GM18517 (cell line): Measurements from ENCODE around the gene ITIH5.
A peak's percentile ranks its signal among the peaks of the same experiment; 100 is the strongest.

Experiments
- ATAC-seq: cut with Tn5 transposase; IDR thresholded peaks from one replicate; pipeline ENCODE4 v1.9.1; 2021; ENCODE audit warnings: mild to moderate bottlenecking, moderate library complexity; ENCODE audit not compliant: unreplicated experiment

Gene ITIH5

DNA sequence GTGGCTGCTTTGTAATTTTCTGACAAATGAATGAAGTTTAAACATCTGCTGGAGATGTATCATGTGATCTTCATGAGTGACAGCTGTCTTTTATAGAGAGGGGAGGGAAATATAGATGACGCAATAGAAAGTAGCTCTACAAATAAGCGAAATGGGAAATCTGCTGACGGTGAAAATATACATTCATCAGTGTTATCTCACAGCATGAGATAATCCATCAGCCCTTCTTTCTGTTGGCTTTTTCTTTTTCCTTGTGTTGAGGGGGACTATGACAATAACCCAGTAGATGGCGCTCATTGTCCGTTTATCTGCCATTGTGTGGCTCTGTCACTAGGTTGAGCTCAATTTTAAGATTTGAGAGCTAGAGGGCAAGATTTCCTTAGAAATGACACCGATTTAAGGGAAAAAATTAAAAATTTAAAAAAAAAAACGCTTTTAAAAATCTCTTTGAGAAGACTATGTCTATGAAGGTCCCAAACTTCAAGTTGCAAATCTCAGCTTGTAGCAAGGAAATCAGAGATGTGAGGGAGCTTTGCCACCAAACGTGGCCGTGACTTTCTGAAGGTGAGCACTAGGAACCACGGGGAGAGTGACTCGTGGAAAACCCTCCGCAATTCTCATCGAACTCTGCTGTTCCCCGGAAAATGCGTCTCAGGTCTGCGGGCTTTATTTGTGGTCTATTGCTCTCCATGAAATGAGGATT is 141.3 kb downstream of the ITIH5 start:
- peak; percentile 85 for ATAC-seq

DNA sequence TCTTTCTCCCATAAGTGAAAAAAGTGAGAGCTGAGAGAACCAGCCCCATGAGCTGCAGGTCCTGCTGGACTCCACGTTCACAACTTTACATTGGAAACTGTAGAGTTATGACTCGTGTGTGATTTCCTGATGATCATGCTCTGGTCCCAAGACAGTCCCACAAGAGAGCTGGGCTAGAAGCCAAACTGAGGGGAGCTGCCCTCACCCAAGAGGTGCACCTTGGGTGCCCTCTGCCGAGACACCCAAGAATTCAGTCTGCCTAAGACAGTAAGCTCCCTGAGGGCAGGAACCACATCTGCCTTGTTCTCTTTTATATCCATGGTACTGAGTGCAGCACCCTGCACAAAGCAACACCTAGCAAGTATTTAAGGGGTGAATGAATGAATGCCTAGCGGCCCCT is 143.1 kb downstream of the ITIH5 start:
- ATAC-seq: no peak

DNA sequence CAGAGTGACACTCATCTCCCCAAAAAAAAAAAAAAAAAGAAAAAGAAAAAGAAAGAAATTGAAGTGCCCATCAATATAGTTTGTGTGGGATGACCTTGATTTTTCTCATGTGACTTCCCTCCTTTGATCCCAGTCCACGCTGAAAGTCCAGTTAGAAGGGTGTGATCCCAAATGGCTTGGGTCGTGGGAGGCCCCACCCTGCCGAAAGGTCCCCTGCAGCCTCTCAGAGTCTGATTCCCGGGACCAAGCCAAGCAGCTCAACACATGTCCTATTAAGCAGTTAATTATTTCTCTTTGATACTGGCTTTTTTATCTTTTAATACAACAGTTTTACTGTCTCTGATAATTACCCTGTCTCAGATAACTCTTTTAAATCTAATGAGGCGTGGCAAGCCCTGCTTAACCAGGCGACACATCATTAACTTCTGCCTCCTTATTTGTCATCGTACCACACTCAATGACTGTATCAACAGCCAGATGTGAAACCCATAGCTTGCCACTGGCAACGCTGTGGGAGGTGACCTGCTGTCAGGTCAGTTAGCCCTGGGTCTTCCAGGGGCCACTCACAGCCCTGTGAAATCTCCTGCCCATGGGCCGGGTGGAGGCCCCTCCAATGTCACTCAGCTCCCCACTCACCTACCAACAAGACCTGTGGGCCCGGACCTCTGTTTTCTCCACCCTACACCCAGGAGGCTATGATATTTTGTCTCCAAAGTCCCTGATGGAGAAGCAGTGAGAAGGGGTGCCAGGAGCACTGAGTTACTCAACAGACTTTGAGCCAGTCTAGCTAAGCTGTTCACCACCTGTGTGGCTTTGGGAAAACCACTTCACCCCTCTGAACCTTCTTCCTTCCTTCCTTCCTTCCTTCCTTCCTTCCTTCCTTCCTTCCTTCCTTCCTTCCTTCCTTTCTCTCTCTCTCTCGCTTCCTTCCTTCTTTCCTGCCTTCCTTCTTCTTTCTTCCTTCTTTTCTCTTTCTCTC is 146.0 kb downstream of the ITIH5 start:
- ATAC-seq: peak; percentile 68

DNA sequence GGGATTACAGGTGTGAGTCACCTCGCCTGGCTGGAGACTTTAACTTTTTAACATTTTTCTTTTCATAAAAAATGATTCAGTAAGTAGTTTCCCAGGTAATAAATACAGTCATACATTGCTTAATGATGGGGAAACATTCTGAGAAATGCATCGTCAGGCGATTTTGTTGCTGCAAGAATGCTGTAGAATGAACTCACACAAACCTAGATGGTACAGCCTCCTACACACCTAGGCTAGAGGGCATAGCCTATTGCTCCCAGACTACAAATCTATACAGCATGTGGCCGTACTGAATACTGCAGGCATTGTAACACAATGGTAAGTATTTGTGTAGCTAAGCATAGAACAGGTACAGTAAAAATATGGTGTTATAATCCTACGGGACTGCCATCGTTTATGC is 147.4 kb downstream of the ITIH5 start:
- ATAC-seq: no peak

DNA sequence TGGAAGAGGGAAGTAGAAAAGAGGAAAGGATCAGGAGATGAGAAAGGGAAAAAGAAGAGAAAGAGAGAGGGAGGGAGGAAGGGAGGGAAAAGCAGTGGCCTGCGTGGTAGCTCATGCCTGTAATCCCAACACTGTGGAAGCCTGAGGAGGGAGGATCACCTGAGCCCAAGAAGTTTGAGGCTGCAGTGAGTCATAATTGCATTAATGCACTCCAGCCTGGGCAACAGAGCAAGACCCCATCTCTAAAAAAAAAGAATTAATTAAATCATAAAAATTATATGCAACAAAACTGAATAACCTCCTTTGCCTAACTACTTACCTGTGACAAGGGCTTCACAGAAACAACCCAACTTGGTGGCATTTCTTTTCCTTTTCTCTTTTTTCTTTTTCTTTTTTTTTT is 148.1 kb downstream of the ITIH5 start:
- no peak for ATAC-seq

DNA sequence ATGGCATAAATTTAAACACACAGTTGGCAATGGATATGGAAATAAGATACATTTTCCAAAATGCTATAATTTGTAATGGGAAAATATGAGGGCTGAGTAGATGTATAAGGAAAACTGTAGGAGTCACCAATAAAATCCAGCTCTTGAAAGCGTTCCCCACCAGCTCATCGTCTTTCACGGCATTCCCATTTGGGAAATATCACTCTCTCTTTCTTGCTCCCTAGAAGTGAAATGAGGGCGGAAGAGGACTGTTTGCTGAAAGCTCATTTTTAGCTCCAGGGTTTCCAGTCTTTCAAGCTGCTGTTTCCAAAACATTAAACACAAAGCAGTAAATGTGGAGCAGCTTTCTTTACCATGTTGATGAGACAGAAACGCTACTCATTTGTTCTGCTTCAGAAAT is 151.3 kb downstream of the ITIH5 start:
- ATAC-seq: no peak

DNA sequence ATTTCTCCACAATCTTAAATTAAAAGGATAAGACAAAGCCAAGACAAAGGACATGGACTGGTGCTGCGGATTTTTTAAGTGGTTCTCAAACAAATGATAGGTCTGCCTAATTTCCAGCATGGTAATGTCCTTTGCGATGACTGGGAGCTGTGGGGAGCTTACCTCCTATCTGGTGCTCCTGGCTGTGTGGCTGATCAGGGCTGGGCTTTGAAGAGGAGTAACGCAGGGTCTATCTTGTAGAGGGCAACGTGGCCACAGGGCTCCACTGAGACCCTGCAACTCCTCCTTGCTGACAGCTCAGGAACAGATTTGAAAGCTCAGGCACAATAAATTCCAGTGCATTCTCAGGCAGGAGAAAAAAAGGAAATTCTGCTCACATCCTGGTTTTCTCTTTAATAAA is 152.8 kb downstream of the ITIH5 start:
- ATAC-seq: no peak

DNA sequence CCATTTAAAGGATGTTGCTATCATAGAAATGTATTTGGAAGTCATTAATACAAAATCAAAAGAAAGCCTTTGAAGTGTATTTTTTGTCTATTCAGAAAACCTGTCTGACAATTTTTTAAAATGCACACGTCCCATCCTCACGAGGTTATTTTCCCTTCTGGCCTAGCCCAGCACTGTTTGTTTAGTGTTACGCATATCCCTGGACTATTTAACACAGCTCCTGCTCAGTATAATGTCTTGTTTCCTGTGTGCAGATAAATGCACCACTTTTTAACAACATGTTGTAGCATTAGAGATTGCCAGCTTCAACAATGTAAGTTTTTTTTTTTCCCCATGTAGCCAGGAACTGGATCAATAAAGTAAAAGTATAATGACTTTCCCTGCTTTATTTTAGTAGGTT is 153.3 kb downstream of the ITIH5 start:
- no peak for ATAC-seq

DNA sequence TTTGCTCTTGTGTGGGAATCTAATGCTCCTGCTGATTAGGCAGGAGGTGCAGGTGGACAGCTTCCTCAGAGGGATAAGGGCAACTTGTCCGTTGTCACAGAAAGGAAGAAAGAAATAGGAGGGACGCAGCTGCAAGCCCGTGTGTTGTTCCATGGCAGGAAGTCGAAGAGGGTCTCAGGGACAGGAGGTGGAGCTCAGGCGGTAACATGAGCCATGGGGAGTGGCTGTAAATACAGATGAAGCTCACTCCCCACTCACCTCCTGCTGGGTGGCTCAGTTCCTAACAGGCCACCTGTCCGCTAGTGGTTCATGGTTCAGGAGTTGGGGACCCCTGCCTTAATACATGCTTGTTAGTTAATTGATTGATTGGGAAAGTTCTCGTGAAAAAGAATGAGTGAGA is 154.3 kb downstream of the ITIH5 start:
- no peak for ATAC-seq

DNA sequence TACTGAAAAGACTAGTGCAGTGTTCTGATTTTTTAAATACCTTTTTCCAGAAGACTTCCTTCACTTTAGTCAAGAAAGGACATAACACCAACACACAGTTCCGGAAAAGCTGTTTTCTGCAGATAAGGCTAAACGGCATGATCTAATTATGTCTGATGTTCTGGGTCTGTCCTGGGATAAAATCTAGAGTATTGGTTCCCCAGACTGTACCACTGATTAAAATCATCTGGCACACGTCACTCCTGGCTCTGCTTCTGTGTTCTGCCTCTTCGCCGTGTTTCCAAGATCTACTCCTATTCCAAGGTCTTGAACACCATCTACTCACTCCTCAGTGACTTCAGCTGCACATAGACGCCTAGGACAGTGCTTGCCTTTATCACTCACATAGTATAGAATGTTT is 155.2 kb downstream of the ITIH5 start:
- no peak for ATAC-seq
